GM19372 (cell line): Measurements from ENCODE around the gene PHF21A.

Experiments
- ATAC-seq: cut with Tn5 transposase; IDR thresholded peaks from one replicate; pipeline ENCODE4 v1.9.1; 2021; ENCODE audit warnings: mild to moderate bottlenecking, low read depth, moderate library complexity; ENCODE audit not compliant: unreplicated experiment

The PHF21A gene

GRCh38 chr11:46090375-46090774 lies 30.9 kb downstream of the PHF21A start:
- ATAC-seq: no peak

- no peak for ATAC-seq
These were observed 41.6 kb downstream of the PHF21A start for GRCh38 chr11:46079662-46080061.

- no peak for ATAC-seq
These were observed 45.3 kb downstream of the PHF21A start for GRCh38 chr11:46075928-46076327.

GRCh38 chr11:46075168-46075567 lies 46.1 kb downstream of the PHF21A start:
- no peak for ATAC-seq

- ATAC-seq: no peak
These were observed 47.6 kb downstream of the PHF21A start for GRCh38 chr11:46073632-46074031.

GRCh38 chr11:46072172-46072964 lies 48.9 kb downstream of the PHF21A start:
- no peak for ATAC-seq

- ATAC-seq: no peak
These were observed 50.2 kb downstream of the PHF21A start for GRCh38 chr11:46071091-46071490.

GRCh38 chr11:46069595-46069994 lies 51.7 kb downstream of the PHF21A start:
- no peak for ATAC-seq

GRCh38 chr11:46066335-46066734 lies 54.9 kb downstream of the PHF21A start:
- ATAC-seq: no peak

GRCh38 chr11:46065681-46066080 lies 55.6 kb downstream of the PHF21A start:
- no peak for ATAC-seq

- ATAC-seq: no peak
These were observed 57.0 kb downstream of the PHF21A start for GRCh38 chr11:46064221-46064620.

GRCh38 chr11:46063138-46063537 lies 58.1 kb downstream of the PHF21A start:
- no peak for ATAC-seq

GRCh38 chr11:46060013-46060412 lies 61.2 kb downstream of the PHF21A start:
- ATAC-seq: no peak

- no peak for ATAC-seq
These were observed 63.8 kb downstream of the PHF21A start for GRCh38 chr11:46057489-46057888.

- ATAC-seq: no peak
These were observed 65.9 kb downstream of the PHF21A start for GRCh38 chr11:46055371-46055770.

- ATAC-seq: no peak
These were observed 70.2 kb downstream of the PHF21A start for GRCh38 chr11:46051102-46051501.

GRCh38 chr11:46050662-46051061 lies 70.6 kb downstream of the PHF21A start:
- no peak for ATAC-seq

- ATAC-seq: no peak
These were observed 71.2 kb downstream of the PHF21A start for GRCh38 chr11:46050003-46050461.

- no peak for ATAC-seq
These were observed 71.8 kb downstream of the PHF21A start for GRCh38 chr11:46049325-46049897.

GRCh38 chr11:46048198-46048597 lies 73.1 kb downstream of the PHF21A start:
- no peak for ATAC-seq

- no peak for ATAC-seq
These were observed 73.7 kb downstream of the PHF21A start for GRCh38 chr11:46047520-46047919.

GRCh38 chr11:46045811-46046210 lies 75.4 kb downstream of the PHF21A start:
- ATAC-seq: no peak
